MCF 10A (cell line): ENCODE data around the gene TEAD1. TPM values are rescaled to one million over a fixed set of nuclear protein-coding genes. Genes with fewer than 3 reads are reported as not detected.

ENCODE experiments used
- BruUV-seq: library from RNA; stranded (reverse); fragments of 400-500 nt; replicated peaks from 2 replicates; lab custom pipeline; 2021; lab: Mats Ljungman, UMichigan
- CTCF ChIA-PET: fragments of 300-600 bp; sonication (Branson Sonifier 250); formaldehyde crosslinking; extraction: SDS; loops from one replicate; lab custom pipeline; 2021; ENCODE audit warnings: antibody characterized with exemption, inconsistent platforms; lab: Yijun Ruan, JAX
- POLR2A ChIA-PET: fragments of 300-600, 350-650 bp; sonication (Branson Sonifier 250); formaldehyde crosslinking; extraction: SDS; loops from one replicate; lab custom pipeline; 2020; ENCODE audit warnings: antibody characterized with exemption, inconsistent platforms; lab: Yijun Ruan, JAX
- DNase-seq: peaks from one replicate; pipeline ENCODE4 v3.0.0-alpha.2; 2018; ENCODE audit not compliant: unreplicated experiment
- H3K27ac Mint-ChIP-seq: one replicate; pipeline ENCODE4 v1.8.0; 2022; ENCODE audit warnings: mild to moderate bottlenecking, low read depth, mixed read lengths; ENCODE audit not compliant: unreplicated experiment
- H3K27me3 Mint-ChIP-seq: one replicate; pipeline ENCODE4 v1.8.0; 2022; ENCODE audit warnings: mixed read lengths; ENCODE audit not compliant: insufficient read depth, unreplicated experiment
- H3K36me3 Mint-ChIP-seq: one replicate; pipeline ENCODE4 v1.8.0; 2022; ENCODE audit warnings: mild to moderate bottlenecking, moderate library complexity, mixed read lengths; ENCODE audit not compliant: insufficient read depth, unreplicated experiment
- H3K4me1 Mint-ChIP-seq: one replicate; pipeline ENCODE4 v1.8.0; 2022; ENCODE audit warnings: mixed read lengths; ENCODE audit not compliant: insufficient read depth, unreplicated experiment
- H3K4me3 Mint-ChIP-seq: one replicate; pipeline ENCODE4 v1.8.0; 2022; ENCODE audit warnings: mild to moderate bottlenecking, moderate library complexity, mixed read lengths; ENCODE audit not compliant: unreplicated experiment
- H3K9me3 Mint-ChIP-seq: one replicate; pipeline ENCODE4 v1.8.0; 2022; ENCODE audit warnings: mixed read lengths; ENCODE audit not compliant: unreplicated experiment
- intact Hi-C: fragments of 100-400 bp; cut with micrococcal nuclease; formaldehyde crosslinking; loops from 2 replicates; pipeline ENCODE4 v1.14.1; 2022
- total RNA-seq: library from RNA; stranded (reverse); gene quantifications from 2 replicates; pipeline ENCODE4 v1.2.3, GENCODE V29; 2022
- TF ChIP-seq, protein P1 (sequence below): fragments of 200-600 bp; IDR thresholded peaks from one replicate; pipeline ENCODE4 v1.8.0; 2022; ENCODE audit warnings: antibody characterized with exemption, mild to moderate bottlenecking; ENCODE audit not compliant: unreplicated experiment

TEAD1 gene
- total RNA-seq, 1 experiment from 2014 or later = 123 TPM

DNA sequence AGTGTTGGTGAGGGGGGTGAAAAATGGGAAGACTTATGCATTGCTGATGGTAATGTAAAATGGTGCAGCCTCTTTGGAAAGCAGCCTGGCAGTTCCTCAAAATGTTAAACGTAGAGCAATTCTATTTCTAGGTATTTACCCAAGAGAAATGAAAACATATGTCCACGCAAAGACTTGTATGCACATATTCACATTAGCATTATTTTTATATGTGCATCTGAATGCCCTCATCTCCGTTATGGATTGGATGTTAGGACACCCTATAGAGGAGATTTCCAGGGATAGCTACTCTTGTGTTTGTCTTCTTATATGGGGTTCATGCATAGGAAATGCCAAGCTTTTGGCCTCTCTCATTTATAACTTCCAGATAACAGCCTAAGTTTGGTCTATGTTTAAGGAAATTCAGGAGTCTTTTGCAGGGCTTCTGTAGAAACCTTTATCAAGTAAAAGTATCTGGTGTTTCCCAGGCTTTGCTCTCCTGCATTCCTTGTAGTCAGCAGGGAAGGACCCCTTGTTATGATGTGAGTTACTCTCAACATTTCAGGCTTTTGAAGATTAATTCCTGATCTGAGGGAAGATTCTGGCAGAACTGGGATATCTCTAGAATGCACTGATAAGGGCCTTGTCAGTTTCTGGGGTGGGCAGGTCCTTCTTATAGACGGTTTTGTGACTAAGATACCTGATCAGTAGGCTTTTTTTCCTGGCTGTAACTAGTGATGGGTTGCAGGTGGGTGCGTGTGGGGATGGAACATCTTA lies 116.8 kb downstream of the TEAD1 start:
- no peaks in the 10 kb centered on the region for H3K9me3 Mint-ChIP-seq
- DNase-seq = no peak
- TF ChIP-seq, protein P1, sequence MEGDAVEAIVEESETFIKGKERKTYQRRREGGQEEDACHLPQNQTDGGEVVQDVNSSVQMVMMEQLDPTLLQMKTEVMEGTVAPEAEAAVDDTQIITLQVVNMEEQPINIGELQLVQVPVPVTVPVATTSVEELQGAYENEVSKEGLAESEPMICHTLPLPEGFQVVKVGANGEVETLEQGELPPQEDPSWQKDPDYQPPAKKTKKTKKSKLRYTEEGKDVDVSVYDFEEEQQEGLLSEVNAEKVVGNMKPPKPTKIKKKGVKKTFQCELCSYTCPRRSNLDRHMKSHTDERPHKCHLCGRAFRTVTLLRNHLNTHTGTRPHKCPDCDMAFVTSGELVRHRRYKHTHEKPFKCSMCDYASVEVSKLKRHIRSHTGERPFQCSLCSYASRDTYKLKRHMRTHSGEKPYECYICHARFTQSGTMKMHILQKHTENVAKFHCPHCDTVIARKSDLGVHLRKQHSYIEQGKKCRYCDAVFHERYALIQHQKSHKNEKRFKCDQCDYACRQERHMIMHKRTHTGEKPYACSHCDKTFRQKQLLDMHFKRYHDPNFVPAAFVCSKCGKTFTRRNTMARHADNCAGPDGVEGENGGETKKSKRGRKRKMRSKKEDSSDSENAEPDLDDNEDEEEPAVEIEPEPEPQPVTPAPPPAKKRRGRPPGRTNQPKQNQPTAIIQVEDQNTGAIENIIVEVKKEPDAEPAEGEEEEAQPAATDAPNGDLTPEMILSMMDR = no peak
- H3K4me1 Mint-ChIP-seq = peaks cover 27% of the 10 kb centered on the region
- CTCF ChIA-PET = interaction anchor here (0.7 kb wide), 1 partner anchor 184 kb away, joined by 3 read pairs; no protein-coding TSS in a partner anchor
- H3K4me3 Mint-ChIP-seq = no peak overlapping the region
- BruUV-seq = no TSS peak
- intact Hi-C loops = no loop called here
- POLR2A ChIA-PET = interaction anchor here (0.8 to 1.7 kb wide), 4 partner anchors 21 to 114 kb away, joined by 3 to 12 read pairs (median 4); no protein-coding TSS in a partner anchor
- no peaks in the 10 kb centered on the region for H3K27me3 Mint-ChIP-seq
- H3K36me3 Mint-ChIP-seq = peaks cover 32% of the 10 kb centered on the region
- no peak overlapping the region for H3K27ac Mint-ChIP-seq

DNA sequence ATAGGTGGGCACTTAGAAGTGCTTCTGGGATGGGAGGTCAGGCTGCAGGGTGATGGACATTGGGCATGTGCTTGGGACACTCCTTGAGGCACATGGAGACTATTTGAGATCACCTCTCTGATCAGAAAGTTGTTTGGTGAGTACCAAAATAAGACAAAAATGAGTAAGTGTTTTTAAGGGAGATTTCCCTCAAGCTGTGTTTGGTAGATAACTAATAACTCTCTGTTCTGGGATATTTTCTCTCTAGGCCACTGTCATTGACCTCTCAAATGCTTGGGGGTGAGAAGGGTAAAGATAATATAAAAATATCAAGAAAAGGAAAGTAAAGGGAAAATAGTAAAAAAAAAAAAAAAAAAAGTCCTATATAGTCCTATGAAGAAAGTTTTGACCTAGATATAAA lies 117.8 kb downstream of the TEAD1 start:
- TF ChIP-seq, protein P1 = no peak
- ChIA-PET POLR2A (interaction anchor here (0.6 to 2.2 kb wide), 10 partner anchors 9 to 328 kb away, joined by 3 to 13 read pairs (median 5); no protein-coding TSS in a partner anchor), CTCF (interaction anchor here (0.7 to 1.0 kb wide), 2 partner anchors 100 to 183 kb away, joined by 3 to 4 read pairs; no protein-coding TSS in a partner anchor)
- Mint-ChIP-seq H3K27me3 (no peaks in the 10 kb centered on the region), H3K4me1 (peaks cover 20% of the 10 kb centered on the region), H3K4me3 (no peak overlapping the region), H3K27ac (peak overlapping the region; percentile 55), H3K36me3 (peaks cover 23% of the 10 kb centered on the region), H3K9me3 (no peaks in the 10 kb centered on the region)
- no peak for DNase-seq
- no TSS peak for BruUV-seq
- intact Hi-C loops = no loop called here

DNA sequence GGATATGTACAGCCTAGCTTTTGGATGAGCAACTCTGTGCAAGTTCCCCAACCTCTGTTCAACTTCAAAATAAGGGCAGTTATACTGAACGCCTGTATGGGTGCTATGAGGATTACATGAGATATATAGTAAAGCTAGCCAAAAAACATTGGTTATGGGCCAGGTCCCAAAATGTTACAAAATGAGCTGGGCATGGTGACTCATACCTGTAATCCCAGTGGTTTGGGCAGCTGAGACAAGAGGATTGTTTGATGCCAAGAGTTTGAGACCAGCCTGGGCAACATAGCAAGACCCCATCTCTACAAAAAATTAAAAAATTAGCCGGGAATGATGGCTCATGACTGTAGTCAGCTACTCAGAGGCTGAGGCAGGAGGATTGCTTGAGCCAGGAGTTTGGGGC lies 118.4 kb downstream of the TEAD1 start:
- H3K27ac Mint-ChIP-seq = peak overlapping the region; percentile 55
- ChIA-PET CTCF (interaction anchor here (0.8 to 1.0 kb wide), 2 partner anchors 99 to 416 kb away, joined by 3 to 4 read pairs; no protein-coding TSS in a partner anchor), POLR2A (interaction anchor here (0.6 to 2.2 kb wide), 12 partner anchors 8 to 328 kb away, joined by 3 to 13 read pairs (median 5); no protein-coding TSS in a partner anchor)
- peaks cover 19% of the 10 kb centered on the region for H3K4me1 Mint-ChIP-seq
- intact Hi-C loops = no loop called here
- H3K4me3 Mint-ChIP-seq = no peak overlapping the region
- peak; percentile 95 for DNase-seq
- BruUV-seq = no TSS peak
- H3K9me3 Mint-ChIP-seq = no peaks in the 10 kb centered on the region
- TF ChIP-seq, protein P1 = no peak
- no peaks in the 10 kb centered on the region for H3K27me3 Mint-ChIP-seq
- peaks cover 17% of the 10 kb centered on the region for H3K36me3 Mint-ChIP-seq

DNA sequence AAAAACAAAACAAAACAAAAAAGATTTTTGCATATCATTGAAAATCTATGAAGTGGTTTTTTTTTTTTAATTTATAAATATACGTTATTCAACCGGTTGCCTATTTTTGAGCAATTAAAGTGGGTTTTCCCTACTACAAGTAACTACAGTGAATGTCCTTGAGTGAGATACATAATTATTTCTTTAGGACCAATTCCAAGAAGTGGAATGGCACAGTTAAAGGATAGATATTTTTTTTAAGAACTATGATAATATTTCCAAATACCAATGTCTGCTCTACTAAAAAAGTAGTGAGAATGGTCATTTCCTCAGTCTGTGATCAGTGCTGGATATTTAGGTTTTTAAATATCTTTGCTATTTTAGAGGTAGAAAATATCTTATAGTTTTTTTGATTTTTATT lies 118.8 kb downstream of the TEAD1 start:
- CTCF ChIA-PET = interaction anchor here (0.8 to 1.0 kb wide), 2 partner anchors 99 to 417 kb away, joined by 3 to 4 read pairs; no protein-coding TSS in a partner anchor
- H3K9me3 Mint-ChIP-seq = no peaks in the 10 kb centered on the region
- H3K4me1 Mint-ChIP-seq = peaks cover 23% of the 10 kb centered on the region
- TF ChIP-seq, protein P1 = no peak
- H3K27me3 Mint-ChIP-seq = no peaks in the 10 kb centered on the region
- intact Hi-C loops = no loop called here
- H3K27ac Mint-ChIP-seq = no peak overlapping the region
- BruUV-seq = no TSS peak
- peaks cover 16% of the 10 kb centered on the region for H3K36me3 Mint-ChIP-seq
- POLR2A ChIA-PET = interaction anchor here (1.0 to 2.2 kb wide), 8 partner anchors 8 to 114 kb away, joined by 3 to 13 read pairs (median 5); no protein-coding TSS in a partner anchor
- DNase-seq = no peak
- no peak overlapping the region for H3K4me3 Mint-ChIP-seq
